Measurements from ENCODE around the gene CASK. TPM values are rescaled to one million over a fixed set of nuclear protein-coding genes. Genes with fewer than 3 reads are reported as not detected.

CASK gene
- total RNA-seq, result 97.7 and 142 TPM in 2 replicates

GRCh38 chrX:41923211-41923977 is at the start of gene CASK:
Gene CASK, minus strand, starts transcription at chrX:41923554. Its CDS starts 566 bp downstream, at chrX:41922988.

GRCh38 chrX:41723826-41724225 is 199.5 kb downstream of the CASK start, which contains the start of gene GPR82:
Gene GPR82, plus strand, starts transcription at chrX:41724181. Its CDS starts 2,846 bp downstream, at chrX:41727027.

GRCh38 chrX:41688835-41689234 is 234.5 kb downstream of the CASK start, which contains the start of gene GPR34:
Gene GPR34, plus strand, starts transcription at chrX:41688973. Its CDS starts 6,661 bp downstream, at chrX:41695634.

Other genes starting within 250 kb of the CASK start
- gene GPR34, start 234.6 kb downstream of the CASK start, total RNA-seq, result not detected in 2 replicates
- gene GPR82, start 199.4 kb downstream of the CASK start, total RNA-seq, result not detected in 2 replicates